Ammon's horn (tissue), 1 donor: ENCODE results near the gene ARTN.

Source experiments
- DNase-seq: peaks from one replicate; pipeline ENCODE4 v3.0.0-alpha.2; 2016; ENCODE audit warnings: low spot score

Gene ARTN

GRCh38 chr1:43933386-43934100, at the start of gene ARTN:
Gene ARTN (plus strand): TSS chr1:43933801. CDS start chr1:43935657, 1,856 bp downstream.
- DNase-seq: no peak

GRCh38 chr1:43885279-43885801, 48.3 kb upstream of the ARTN start:
- no peak for DNase-seq

GRCh38 chr1:43887748-43888147, 45.9 kb upstream of the ARTN start:
- DNase-seq: no peak

GRCh38 chr1:43890815-43891214, 42.8 kb upstream of the ARTN start:
- no peak for DNase-seq

- no peak for DNase-seq
These were observed 40.6 kb upstream of the ARTN start for GRCh38 chr1:43893006-43893405.

GRCh38 chr1:43898981-43899380, 34.6 kb upstream of the ARTN start:
- DNase-seq: no peak

- DNase-seq: no peak
These were observed 33.2 kb upstream of the ARTN start for GRCh38 chr1:43900386-43900785.

GRCh38 chr1:43901196-43901961, 32.2 kb upstream of the ARTN start:
- DNase-seq: no peak

GRCh38 chr1:43902058-43902831, 31.4 kb upstream of the ARTN start:
- DNase-seq: no peak

- DNase-seq: no peak
These were observed 28.7 kb upstream of the ARTN start for GRCh38 chr1:43904660-43905551.

GRCh38 chr1:43908226-43908625, 25.4 kb upstream of the ARTN start:
- no peak for DNase-seq

GRCh38 chr1:43908858-43909257, 24.7 kb upstream of the ARTN start:
- DNase-seq: no peak

GRCh38 chr1:43910343-43910742, 23.3 kb upstream of the ARTN start:
- DNase-seq: no peak

- no peak for DNase-seq
These were observed 21.0 kb upstream of the ARTN start for GRCh38 chr1:43912607-43913006.

GRCh38 chr1:43913051-43913501, 20.5 kb upstream of the ARTN start:
- DNase-seq: no peak

GRCh38 chr1:43913666-43914360, 19.8 kb upstream of the ARTN start:
- no peak for DNase-seq

GRCh38 chr1:43914576-43915525, 18.8 kb upstream of the ARTN start:
- no peak for DNase-seq

GRCh38 chr1:43919906-43920305, 13.7 kb upstream of the ARTN start:
- DNase-seq: no peak

GRCh38 chr1:43921022-43921421, 12.6 kb upstream of the ARTN start:
- DNase-seq: no peak

- no peak for DNase-seq
These were observed 9.1 kb upstream of the ARTN start for GRCh38 chr1:43924516-43924915.
